Forelimb muscle (tissue), 1 donor: ENCODE measurements around the gene SEL1L2. TPM values are rescaled to one million over a fixed set of nuclear protein-coding genes. Genes with fewer than 3 reads are reported as not detected.

ENCODE experiments used
- DNase-seq: peaks from one replicate; pipeline ENCODE4 v3.0.0-alpha.2; 2013; ENCODE audit warnings: low read depth
- polyA plus RNA-seq: library from polyadenylated mRNA; unstranded; fragments of 120-200 nt; gene quantifications from one replicate; pipeline ENCODE4 v1.2.1, GENCODE V29; 2013; ENCODE audit not compliant: insufficient read length

SEL1L2 gene
- polyA plus RNA-seq, 1 donor, result not detected

GRCh38 chr20:13817342-13817741, 173.1 kb downstream of the SEL1L2 start:
- DNase-seq, result no peak

- DNase-seq, result no peak
Observed at GRCh38 chr20:13816757-13817156, 173.7 kb downstream of the SEL1L2 start.

DNA sequence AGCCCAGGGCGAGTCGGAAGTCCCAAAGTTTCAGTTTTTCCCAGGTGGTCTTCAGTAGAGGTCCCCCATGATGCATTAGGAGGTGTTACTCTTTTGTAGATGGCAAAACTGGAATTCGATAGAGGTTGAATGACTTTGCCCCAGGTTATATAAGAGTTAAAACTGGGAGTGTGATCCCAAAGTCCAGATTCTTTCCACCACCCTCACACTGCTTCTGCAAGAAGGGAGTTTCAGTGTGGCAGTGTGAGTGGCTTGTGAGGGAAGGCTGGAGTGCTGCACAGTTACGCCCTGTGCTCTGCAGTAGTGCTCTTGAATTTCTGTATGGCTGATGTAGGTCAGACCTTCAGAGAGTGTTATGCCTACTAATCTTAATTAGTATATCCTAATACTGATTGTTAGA, 175.7 kb downstream of the SEL1L2 start:
- DNase-seq, result no peak

DNA sequence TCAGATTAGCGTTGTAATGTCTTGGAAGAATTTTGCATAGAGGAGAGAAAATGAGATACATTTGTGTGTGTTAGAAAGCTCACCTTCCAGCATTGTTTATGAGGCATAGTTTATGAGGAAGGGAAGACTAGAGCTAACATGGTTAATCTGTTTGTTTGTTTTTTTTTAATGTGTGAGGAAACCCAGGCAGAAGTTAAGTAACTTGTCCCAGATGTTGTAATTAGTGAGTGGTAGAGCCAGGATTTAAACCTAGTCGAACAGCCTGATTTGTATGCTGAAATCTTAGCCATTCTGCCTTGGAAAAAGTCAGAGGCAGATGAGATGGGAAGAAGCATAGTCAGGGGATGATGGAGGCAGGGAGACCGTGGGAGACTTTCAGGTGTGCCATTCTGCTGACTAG, 176.5 kb downstream of the SEL1L2 start:
- DNase-seq, result no peak

DNA sequence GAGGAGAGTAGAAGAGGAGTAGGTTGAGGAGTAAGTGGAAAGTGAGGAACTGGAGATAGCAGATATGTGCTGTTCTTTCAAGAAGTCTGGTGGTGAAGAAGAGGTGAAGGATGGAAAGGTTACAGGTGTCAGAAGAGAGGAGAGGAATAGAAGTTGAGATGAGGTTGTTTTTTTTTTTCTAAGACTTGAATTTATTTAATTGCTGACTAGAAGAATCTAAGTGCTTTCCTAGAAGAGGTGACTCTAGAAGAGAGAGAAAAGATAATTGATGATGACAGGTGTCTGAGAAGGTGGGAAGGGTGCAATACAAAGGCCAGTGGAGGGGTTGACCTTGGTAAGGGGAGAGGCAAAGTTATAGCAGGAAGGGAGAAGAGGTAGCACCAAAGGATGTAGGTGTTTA, 180.0 kb downstream of the SEL1L2 start:
- DNase-seq, result no peak

- no peak for DNase-seq
Observed at GRCh38 chr20:13809855-13810254, 180.6 kb downstream of the SEL1L2 start.

- DNase-seq, result no peak
Observed at GRCh38 chr20:13809373-13809772, 181.0 kb downstream of the SEL1L2 start.

GRCh38 chr20:13800728-13801134, 189.7 kb downstream of the SEL1L2 start:
- peak; percentile 43 for DNase-seq

GRCh38 chr20:13799974-13800373, 190.4 kb downstream of the SEL1L2 start:
- no peak for DNase-seq

Other genes starting within 250 kb of the SEL1L2 start
- gene ESF1, start 205.7 kb downstream of the SEL1L2 start, polyA plus RNA-seq, result 14.5 TPM
- 20.9 TPM for gene NDUFAF5, start 205.6 kb downstream of the SEL1L2 start, polyA plus RNA-seq
- 2.7 TPM for gene MACROD2, start 4.9 kb upstream of the SEL1L2 start, polyA plus RNA-seq